Activated gamma-delta T cell treated with anti-CD3 and anti-CD28 coated beads, Interleukin-2, amount 50 U/mL, for 16 hours (primary cell): Measurements from ENCODE around the gene PLEKHH2.

Experiments
- DNase-seq: peaks from one replicate; pipeline ENCODE4 v3.0.0-alpha.2; 2020; ENCODE audit warnings: low read depth

The PLEKHH2 gene

GRCh38 chr2:43812006-43812405 is 174.9 kb downstream of the PLEKHH2 start:
- DNase-seq: no peak

- DNase-seq: no peak
These were observed 175.9 kb downstream of the PLEKHH2 start for GRCh38 chr2:43812947-43813346.

- no peak for DNase-seq
These were observed 177.7 kb downstream of the PLEKHH2 start for GRCh38 chr2:43814711-43815110.
